Prostate gland (tissue), 2 donors: ENCODE measurements around the gene AHNAK2. TPM values are rescaled to one million over a fixed set of nuclear protein-coding genes. Genes with fewer than 3 reads are reported as not detected.

Experiments
- DNase-seq: peaks from one replicate; pipeline ENCODE4 v3.0.0-alpha.2; 2019; ENCODE audit warnings: low spot score
- H3K27ac ChIP-seq, 2 donors: fragments of 200-600 bp; sonication (generic); 2 replicates each; pipeline ENCODE4 v1.5.1; 2017 to 2019
- H3K27me3 ChIP-seq: fragments of 200-600 bp; sonication (generic); replicated peaks from 2 replicates; pipeline ENCODE4 v1.5.1; 2019; ENCODE audit not compliant: insufficient read depth
- H3K36me3 ChIP-seq, 2 donors: fragments of 200-600 bp; sonication (generic); 1 replicate in 1 of 2; 2 replicates in 1 of 2; pipeline versions ENCODE4 v1.5.1 to v1.8.1; 2017 to 2019
- H3K4me1 ChIP-seq: fragments of 200-600 bp; sonication (generic); replicated peaks from 2 replicates; pipeline ENCODE4 v1.5.1; 2019
- H3K4me3 ChIP-seq, 2 donors: fragments of 200-600 bp; sonication (generic); 2 replicates each; pipeline ENCODE4 v1.5.1; 2017 to 2019
- H3K9me3 ChIP-seq: fragments of 200-600 bp; sonication (generic); 2 replicates; pipeline ENCODE4 v1.5.1; 2017
- CTCF ChIP-seq, 4 experiments: fragments of 200-600 bp in 2 of 4; fragments of 450-650 bp in 2 of 4; sonication (generic) in 2 of 4; IDR thresholded peaks; 1 replicate in 3 of 4; 2 replicates in 1 of 4; pipeline ENCODE4 v1.5.1; 2016 to 2019; ENCODE audit warnings: antibody characterized with exemption in 4 of 4, mild to moderate bottlenecking in 2 of 4, moderate library complexity in 2 of 4
- POLR2A ChIP-seq: fragments of 450-650 bp; IDR thresholded peaks from one replicate; pipeline ENCODE4 v1.6.1; 2016; ENCODE audit warnings: antibody characterized with exemption, mild to moderate bottlenecking
- POLR2AphosphoS5 ChIP-seq: sonication (generic); formaldehyde crosslinking; IDR thresholded peaks from one replicate; pipeline ENCODE4 v1.6.1; 2017; ENCODE audit warnings: antibody characterized with exemption
- WGBS: methylation state at CpG from one replicate; pipeline ENCODE4 v1.1.5; 2018; 5-methylcytosine and 5-hydroxymethylcytosine counted together
- intact Hi-C: fragments of 100-400 bp; cut with DNase I; formaldehyde crosslinking; loops from one replicate; pipeline ENCODE4 v1.14.2; 2022
- total RNA-seq, 2 donors: library from RNA; depleted of rRNA; stranded (reverse); fragments of >200 nt; gene quantifications; one replicate each; pipeline ENCODE4 v1.1.0, GENCODE V29; 2016

AHNAK2 gene
- total RNA-seq, 2 donors from 2014 or later: 18.3 to 27.2 TPM

GRCh38 chr14:104998801-104999200 is 20.6 kb upstream of the AHNAK2 start:
- Histone ChIP-seq H3K4me1 (no peaks in the 10 kb centered on the region), H3K9me3 (no peaks in the 10 kb centered on the region), H3K27me3 (no peaks in the 10 kb centered on the region), H3K4me3 (no peak overlapping the region), H3K27ac (no peak overlapping the region), H3K36me3 (no peaks in the 10 kb centered on the region)
- no peak for DNase-seq
- TF ChIP-seq POLR2A (no peak), POLR2AphosphoS5 (no peak), CTCF (IDR thresholded peaks at IDR 0.05) (no peak)
- WGBS: 65% methylated on average over 5 of the region's 5 CpGs
- intact Hi-C loops: no loop called here

- Histone ChIP-seq H3K27me3 (no peaks in the 10 kb centered on the region), H3K27ac (no peak overlapping the region), H3K36me3 (no peaks in the 10 kb centered on the region), H3K4me3 (no peak overlapping the region), H3K9me3 (no peaks in the 10 kb centered on the region), H3K4me1 (no peaks in the 10 kb centered on the region)
- no peak for DNase-seq
- 87% methylated on average over 13 of the region's 13 CpGs for WGBS
- intact Hi-C loops: no loop called here
- TF ChIP-seq CTCF (IDR thresholded peaks at IDR 0.05) (no peak), POLR2AphosphoS5 (no peak), POLR2A (no peak)
Observed at GRCh38 chr14:104996483-104996882, 18.3 kb upstream of the AHNAK2 start.

GRCh38 chr14:104996032-104996431 is 17.9 kb upstream of the AHNAK2 start:
- WGBS: 95% methylated on average over 5 of the region's 5 CpGs
- H3K4me1 ChIP-seq: no peaks in the 10 kb centered on the region
- no peaks in the 10 kb centered on the region for H3K9me3 ChIP-seq
- H3K27me3 ChIP-seq: no peaks in the 10 kb centered on the region
- H3K36me3 ChIP-seq: no peaks in the 10 kb centered on the region
- intact Hi-C loops: no loop called here
- no peak for TF ChIP-seq CTCF (IDR thresholded peaks at IDR 0.05)
- no peak for TF ChIP-seq POLR2AphosphoS5
- no peak for TF ChIP-seq POLR2A
- H3K27ac ChIP-seq: no peak overlapping the region
- no peak for DNase-seq
- no peak overlapping the region for H3K4me3 ChIP-seq

GRCh38 chr14:104994978-104995377 is 16.8 kb upstream of the AHNAK2 start:
- H3K4me1 ChIP-seq: no peaks in the 10 kb centered on the region
- H3K27me3 ChIP-seq: no peaks in the 10 kb centered on the region
- H3K27ac ChIP-seq: no peak overlapping the region
- DNase-seq: no peak
- 94% methylated on average over 6 of the region's 6 CpGs for WGBS
- H3K36me3 ChIP-seq: no peaks in the 10 kb centered on the region
- H3K4me3 ChIP-seq: no peak overlapping the region
- H3K9me3 ChIP-seq: no peaks in the 10 kb centered on the region
- no peak for TF ChIP-seq CTCF (IDR thresholded peaks at IDR 0.05)
- TF ChIP-seq POLR2A: no peak
- no peak for TF ChIP-seq POLR2AphosphoS5
- intact Hi-C loops: no loop called here

GRCh38 chr14:104993808-104994591 is 15.8 kb upstream of the AHNAK2 start:
- Histone ChIP-seq H3K27ac (no peak overlapping the region), H3K4me3 (no peak overlapping the region), H3K9me3 (no peaks in the 10 kb centered on the region), H3K27me3 (no peaks in the 10 kb centered on the region), H3K36me3 (no peaks in the 10 kb centered on the region), H3K4me1 (no peaks in the 10 kb centered on the region)
- no peak for TF ChIP-seq CTCF (IDR thresholded peaks at IDR 0.05)
- TF ChIP-seq POLR2A: no peak
- no peak for TF ChIP-seq POLR2AphosphoS5
- intact Hi-C loops: no loop called here
- 75% methylated on average over 22 of the region's 22 CpGs for WGBS
- DNase-seq: no peak
